BLaER1 (cell line): Measurements from ENCODE around the gene MSH3.
"Not testable (repeated sequence)": the region's sequence is repeated elsewhere in the genome, so short reads cannot be mapped to it uniquely, and the experiment has no call there.

Experiments
- H3K27ac ChIP-seq: shearing (Covaris generic); formaldehyde crosslinking; 2 replicates; pipeline ENCODE4 v1.8.1; 2022
- H3K27me3 ChIP-seq: shearing (Covaris generic); formaldehyde crosslinking; 2 replicates; pipeline ENCODE4 v1.8.1; 2022
- H3K36me3 ChIP-seq: shearing (Covaris generic); formaldehyde crosslinking; 2 replicates; pipeline ENCODE4 v1.8.1; 2022
- H3K4me1 ChIP-seq: shearing (Covaris generic); formaldehyde crosslinking; 2 replicates; pipeline ENCODE4 v1.8.1; 2022
- H3K4me2 ChIP-seq: shearing (Covaris generic); formaldehyde crosslinking; 2 replicates; pipeline ENCODE4 v1.8.1; 2022
- H3K4me3 ChIP-seq: shearing (Covaris generic); formaldehyde crosslinking; 2 replicates; pipeline ENCODE4 v1.8.1; 2022
- H3K9ac ChIP-seq: shearing (Covaris generic); formaldehyde crosslinking; 2 replicates; pipeline ENCODE4 v1.8.1; 2022
- H3K9me3 ChIP-seq: shearing (Covaris generic); formaldehyde crosslinking; 2 replicates; pipeline ENCODE4 v1.8.1; 2022
- H4K20me1 ChIP-seq: shearing (Covaris generic); formaldehyde crosslinking; 2 replicates; pipeline ENCODE4 v1.8.1; 2022
- Cebpa-rat ChIP-seq: shearing (Covaris generic); IDR thresholded peaks from 2 replicates; pipeline ENCODE4 v1.8.1; 2022

The MSH3 gene

GRCh38 chr5:80822640-80823039, 168.2 kb downstream of the MSH3 start:
- Histone ChIP-seq H3K27ac (no peak overlapping the region), H4K20me1 (no peaks in the 10 kb centered on the region), H3K9me3 (peaks cover 23% of the 10 kb centered on the region), H3K4me2 (no peak overlapping the region), H3K4me3 (no peak overlapping the region), H3K9ac (no peak overlapping the region), H3K27me3 (no peaks in the 10 kb centered on the region), H3K36me3 (peaks cover 40% of the 10 kb centered on the region), H3K4me1 (no peaks in the 10 kb centered on the region)
- no peak for TF ChIP-seq Cebpa-rat

DNA sequence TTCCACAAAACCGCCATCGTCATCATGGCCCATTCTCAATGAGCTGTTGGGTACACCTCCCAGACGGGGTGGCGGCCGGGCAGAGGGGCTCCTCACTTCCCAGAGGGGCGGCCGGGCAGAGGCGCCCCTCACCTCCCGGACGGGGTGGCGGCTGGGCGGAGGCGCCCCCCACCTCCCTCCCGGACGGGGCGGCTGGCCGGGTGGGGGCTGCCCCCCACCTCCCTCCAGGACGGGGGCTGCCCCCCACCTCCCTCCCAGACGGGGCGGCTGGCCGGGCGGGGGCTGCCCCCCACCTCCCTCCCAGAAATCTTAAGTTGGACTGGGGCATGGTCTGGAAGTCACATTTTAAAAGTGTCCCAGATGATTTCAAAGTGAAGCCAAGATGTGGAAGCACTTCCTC, 169.7 kb downstream of the MSH3 start:
- peaks cover 37% of the 10 kb centered on the region for H3K9me3 ChIP-seq
- not testable (repeated sequence) for H3K27me3 ChIP-seq, H3K4me3 ChIP-seq, H3K4me2 ChIP-seq, H3K9ac ChIP-seq, H3K4me1 ChIP-seq, H3K27ac ChIP-seq, H4K20me1 ChIP-seq
- H3K36me3 ChIP-seq = peaks cover 50% of the 10 kb centered on the region

DNA sequence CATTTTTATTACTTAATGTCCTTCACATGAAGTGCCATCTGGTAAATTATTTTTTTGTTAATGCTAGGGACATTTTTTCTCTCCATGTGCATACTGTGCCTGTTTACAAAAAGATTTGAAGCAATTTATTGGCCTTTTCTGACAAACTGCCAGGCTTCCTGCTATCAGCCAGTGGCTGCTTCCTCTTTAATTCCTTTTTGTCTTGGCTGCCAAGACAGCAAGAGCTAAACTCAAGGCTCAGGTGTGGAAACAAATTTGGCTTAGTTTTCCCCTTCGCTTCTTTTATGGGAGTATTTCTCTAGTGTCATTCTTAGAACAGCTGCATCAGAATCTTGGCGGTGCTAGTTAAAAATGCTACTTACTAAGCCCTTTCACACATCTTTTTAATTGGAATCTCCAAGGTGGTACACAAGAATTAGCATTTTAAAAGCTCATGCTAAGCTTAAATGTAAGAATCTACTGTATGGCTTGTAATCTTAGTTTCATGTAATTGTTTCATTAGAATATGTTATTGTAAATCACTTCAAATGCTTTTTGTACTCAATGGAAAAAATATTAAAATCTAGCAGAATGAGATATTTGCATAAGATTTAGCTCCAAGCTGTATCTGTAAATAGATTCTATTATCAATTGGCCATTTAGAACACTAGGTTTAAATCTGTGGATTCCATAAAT, 171.5 kb downstream of the MSH3 start:
- peaks cover 37% of the 10 kb centered on the region for H3K9me3 ChIP-seq
- no peaks in the 10 kb centered on the region for H4K20me1 ChIP-seq
- H3K9ac ChIP-seq = no peak overlapping the region
- no peak overlapping the region for H3K4me2 ChIP-seq
- no peak for TF ChIP-seq Cebpa-rat
- H3K4me1 ChIP-seq = no peaks in the 10 kb centered on the region
- no peak overlapping the region for H3K27ac ChIP-seq
- H3K27me3 ChIP-seq = no peaks in the 10 kb centered on the region
- no peak overlapping the region for H3K4me3 ChIP-seq
- peaks cover 45% of the 10 kb centered on the region for H3K36me3 ChIP-seq

DNA sequence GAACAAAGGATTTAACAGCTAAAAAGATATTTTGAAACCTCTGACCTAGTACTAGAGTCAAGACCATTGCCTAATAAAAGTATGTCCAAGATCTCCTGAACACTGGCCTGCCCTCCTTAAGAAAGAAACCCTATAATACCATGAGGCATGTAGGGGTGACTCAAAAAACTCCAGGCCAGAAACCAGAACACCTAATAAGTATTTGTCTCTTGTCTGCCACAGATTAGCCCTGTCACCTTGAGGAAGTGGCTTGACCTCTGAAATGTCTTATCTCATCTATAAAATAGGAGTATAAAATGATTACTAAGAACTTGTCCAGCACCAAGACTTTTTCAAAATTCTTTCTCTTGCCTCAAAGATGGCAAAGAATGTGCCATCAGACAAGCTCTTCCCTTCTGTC, 180.3 kb downstream of the MSH3 start:
- Histone ChIP-seq H3K4me2 (no peak overlapping the region), H3K27me3 (no peaks in the 10 kb centered on the region), H3K4me1 (no peaks in the 10 kb centered on the region; the same call in 1 of the 2 replicates), H3K36me3 (no peaks in the 10 kb centered on the region; the same call in 1 of the 2 replicates), H4K20me1 (no peaks in the 10 kb centered on the region), H3K9ac (no peak overlapping the region), H3K4me3 (no peak overlapping the region), H3K9me3 (no peaks in the 10 kb centered on the region), H3K27ac (no peak overlapping the region)
- no peak for TF ChIP-seq Cebpa-rat

DNA sequence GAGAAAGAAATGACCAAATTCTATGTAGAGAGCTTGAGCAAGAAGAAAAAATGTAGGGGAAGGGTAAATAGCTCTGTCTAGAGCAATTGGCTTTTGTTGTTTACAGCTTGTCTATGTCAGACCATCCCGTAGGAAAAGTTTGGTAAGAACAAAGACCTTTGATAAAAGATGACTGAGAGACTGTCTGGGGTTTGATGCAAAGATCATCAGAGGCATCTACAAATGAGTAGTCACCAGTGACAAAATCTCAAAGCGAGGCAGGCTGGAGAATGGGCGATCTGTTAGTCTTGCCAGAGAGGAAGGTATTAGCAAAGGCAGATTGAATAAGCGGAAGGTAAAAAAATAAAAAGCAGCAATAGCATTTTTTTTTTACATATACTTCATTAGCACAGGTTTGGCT, 180.7 kb downstream of the MSH3 start:
- no peaks in the 10 kb centered on the region; the same call in 1 of the 2 replicates for H3K36me3 ChIP-seq

DNA sequence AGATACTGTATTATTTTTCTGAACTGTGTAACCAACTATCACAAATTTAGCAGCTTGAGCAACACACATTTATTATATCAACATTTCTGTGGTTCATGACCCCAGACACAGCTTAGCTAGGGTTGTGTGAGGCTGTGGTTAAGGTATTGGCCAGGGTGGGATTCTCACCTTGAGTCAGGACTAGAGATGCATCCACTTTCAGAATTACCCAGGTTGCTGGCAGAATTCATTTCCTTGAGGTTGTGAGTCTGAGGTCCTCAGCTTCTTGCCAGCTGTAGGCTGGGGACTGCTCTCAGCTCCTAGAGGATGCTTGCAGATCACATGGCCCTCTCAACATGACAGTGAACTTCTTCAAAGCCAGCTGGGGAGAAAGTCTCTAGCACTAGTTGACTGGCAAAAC, 183.2 kb downstream of the MSH3 start:
- no peak overlapping the region for H3K4me2 ChIP-seq
- TF ChIP-seq Cebpa-rat = no peak
- H4K20me1 ChIP-seq = no peaks in the 10 kb centered on the region

More for the DNA sequence above, 180.7 kb downstream of the MSH3 start:
- Histone ChIP-seq H3K9ac (no peak overlapping the region), H3K9me3 (no peaks in the 10 kb centered on the region), H3K27me3 (no peaks in the 10 kb centered on the region), H3K4me2 (no peak overlapping the region), H3K4me1 (no peaks in the 10 kb centered on the region; the same call in 1 of the 2 replicates), H3K27ac (no peak overlapping the region), H4K20me1 (no peaks in the 10 kb centered on the region), H3K4me3 (no peak overlapping the region)
- TF ChIP-seq Cebpa-rat = no peak

GRCh38 chr5:80841026-80841797, 186.8 kb downstream of the MSH3 start:
- not testable (repeated sequence) for H3K27me3 ChIP-seq, H3K4me2 ChIP-seq

More for the DNA sequence above, 183.2 kb downstream of the MSH3 start:
- Histone ChIP-seq H3K27ac (no peak overlapping the region), H3K4me3 (no peak overlapping the region), H3K36me3 (no peaks in the 10 kb centered on the region), H3K4me1 (no peaks in the 10 kb centered on the region; the same call in 1 of the 2 replicates), H3K9ac (no peak overlapping the region), H3K9me3 (no peaks in the 10 kb centered on the region), H3K27me3 (no peaks in the 10 kb centered on the region)

GRCh38 chr5:80846422-80846821, 192.0 kb downstream of the MSH3 start:
- H3K4me2 ChIP-seq, H4K20me1 ChIP-seq, H3K27me3 ChIP-seq, H3K4me1 ChIP-seq, H3K4me3 ChIP-seq, H3K27ac ChIP-seq, H3K9ac ChIP-seq: not testable (repeated sequence)
- Histone ChIP-seq H3K9me3 (peaks cover 44% of the 10 kb centered on the region), H3K36me3 (peaks cover 38% of the 10 kb centered on the region)

More at GRCh38 chr5:80841026-80841797, 186.8 kb downstream of the MSH3 start:
- H3K9ac ChIP-seq, H3K27ac ChIP-seq, H3K4me1 ChIP-seq, H3K36me3 ChIP-seq, H3K4me3 ChIP-seq, H4K20me1 ChIP-seq, H3K9me3 ChIP-seq: not testable (repeated sequence)

- H3K27me3 ChIP-seq, H3K27ac ChIP-seq, H3K4me2 ChIP-seq, H3K9ac ChIP-seq, H4K20me1 ChIP-seq, H3K4me1 ChIP-seq, H3K4me3 ChIP-seq: not testable (repeated sequence)
- Histone ChIP-seq H3K9me3 (peaks cover 44% of the 10 kb centered on the region), H3K36me3 (peaks cover 47% of the 10 kb centered on the region)
These were observed 195.7 kb downstream of the MSH3 start for GRCh38 chr5:80850168-80850567.

DNA sequence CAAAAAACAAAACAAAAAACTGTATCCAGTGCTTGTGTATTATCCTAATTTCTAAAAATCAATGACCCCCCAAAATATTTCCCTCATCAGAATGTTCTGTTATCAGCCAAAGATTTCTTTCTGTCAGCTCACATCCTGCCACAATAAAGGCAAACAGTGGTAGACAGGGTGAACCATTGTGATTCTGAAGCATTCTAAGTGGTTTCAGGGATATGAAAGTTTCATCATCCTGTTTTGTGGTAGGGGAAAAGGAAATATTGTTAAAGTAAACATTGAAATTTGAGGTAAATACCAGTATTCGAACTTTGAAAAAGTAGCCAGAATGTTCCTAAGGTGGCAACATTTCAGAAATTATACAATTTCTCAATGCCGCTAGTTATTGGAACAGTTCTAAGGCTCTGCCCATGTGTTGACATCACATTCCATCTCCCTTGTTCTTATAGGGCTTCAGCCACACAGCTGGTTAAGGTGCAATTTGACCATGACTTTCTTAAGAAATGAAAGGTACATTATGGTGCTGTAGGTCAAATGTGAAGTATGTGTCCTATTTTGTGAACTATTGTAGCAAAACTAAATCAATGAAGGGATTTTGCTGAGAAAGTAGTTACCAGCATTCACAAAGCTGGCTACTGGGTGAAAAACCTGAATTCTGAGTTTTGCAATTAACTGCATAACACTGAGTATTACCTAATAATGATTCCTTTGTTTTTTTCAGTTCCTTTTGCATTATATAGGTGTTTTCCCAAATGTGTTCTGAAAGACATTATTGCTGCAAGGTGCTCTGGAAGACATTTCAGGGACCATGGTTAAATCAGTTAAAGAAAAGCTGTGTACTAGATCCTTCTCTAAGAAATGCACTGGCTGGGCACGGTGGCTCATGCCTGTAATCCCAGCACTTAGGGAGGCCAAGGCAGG, 198.1 kb downstream of the MSH3 start:
- Histone ChIP-seq H3K4me3 (no peak overlapping the region), H3K9me3 (peaks cover 43% of the 10 kb centered on the region), H4K20me1 (no peaks in the 10 kb centered on the region), H3K4me1 (no peaks in the 10 kb centered on the region), H3K9ac (no peak overlapping the region), H3K27me3 (no peaks in the 10 kb centered on the region), H3K27ac (no peak overlapping the region), H3K4me2 (no peak overlapping the region), H3K36me3 (peaks cover 53% of the 10 kb centered on the region)
- no peak for TF ChIP-seq Cebpa-rat
